HepG2 (cell line): Measurements from ENCODE around the gene RNASE4. TPM values are rescaled to one million over a fixed set of nuclear protein-coding genes. Genes with fewer than 3 reads are reported as not detected.

Experiments
- CREM ChIP-seq, 2 experiments: sonication (generic) in 1 of 2; formaldehyde crosslinking in 1 of 2; IDR thresholded peaks; 2 replicates each; pipeline versions ENCODE4 v1.4.0 to v1.6.1; 2016 to 2020; ENCODE audit warnings: antibody characterized with exemption in 1 of 2, mild to moderate bottlenecking in 1 of 2, missing genetic modification reagents in 1 of 2
- HDAC1 ChIP-seq: sonication (generic); formaldehyde crosslinking; IDR thresholded peaks from 2 replicates; pipeline ENCODE4 v1.5.1; 2020; ENCODE audit warnings: mild to moderate bottlenecking, missing genetic modification reagents
- KDM4B ChIP-seq: sonication (generic); formaldehyde crosslinking; IDR thresholded peaks from 2 replicates; pipeline ENCODE4 v1.4.0; 2020; ENCODE audit warnings: missing genetic modification reagents
- PBX3 ChIP-seq: sonication (generic); formaldehyde crosslinking; IDR thresholded peaks from 2 replicates; pipeline ENCODE4 v1.8.1; 2023; ENCODE audit warnings: missing genetic modification reagents, inconsistent platforms, borderline replicate concordance
- POLR2AphosphoS2 ChIP-seq: IDR thresholded peaks from 2 replicates; pipeline ENCODE4 v1.6.1; 2011; ENCODE audit warnings: low read depth, low read length, improper control_type of control experiment
- RBM22 ChIP-seq: fragments of 200-400 bp; formaldehyde crosslinking; optimal IDR thresholded peaks from 2 replicates; pipeline ENCODE3; 2017; ENCODE audit warnings: mild to moderate bottlenecking, low read length, moderate library complexity
- REXO4 ChIP-seq: sonication (generic); formaldehyde crosslinking; IDR thresholded peaks from 2 replicates; pipeline ENCODE4 v1.8.0; 2022; ENCODE audit warnings: missing genetic modification reagents, mild to moderate bottlenecking, borderline replicate concordance
- TFE3 ChIP-seq: IDR thresholded peaks from 2 replicates; pipeline ENCODE4 v1.6.1; 2016
- ZC3H4 ChIP-seq: sonication (generic); formaldehyde crosslinking; IDR thresholded peaks from 2 replicates; pipeline ENCODE4 v1.4.0; 2020; ENCODE audit warnings: missing genetic modification reagents, borderline replicate concordance
- ZFYVE20 ChIP-seq: sonication (generic); formaldehyde crosslinking; IDR thresholded peaks from 2 replicates; pipeline ENCODE4 v1.8.0; 2023; ENCODE audit warnings: low read depth, mild to moderate bottlenecking, moderate library complexity, missing genetic modification reagents, borderline replicate concordance
- ZNF543 ChIP-seq: sonication (generic); formaldehyde crosslinking; IDR thresholded peaks from 2 replicates; pipeline ENCODE4 v1.4.0; 2020; ENCODE audit warnings: mild to moderate bottlenecking, missing genetic modification reagents
- ZNF556 ChIP-seq: sonication (generic); formaldehyde crosslinking; IDR thresholded peaks from 2 replicates; pipeline ENCODE4 v1.4.0; 2020; ENCODE audit warnings: mild to moderate bottlenecking, missing genetic modification reagents, borderline replicate concordance
- ZNF557 ChIP-seq: sonication (generic); formaldehyde crosslinking; IDR thresholded peaks from 2 replicates; pipeline ENCODE4 v1.4.0; 2020; ENCODE audit warnings: missing genetic modification reagents
- ZNF619 ChIP-seq: sonication (generic); formaldehyde crosslinking; IDR thresholded peaks from 2 replicates; pipeline ENCODE4 v1.4.0; 2020; ENCODE audit warnings: mild to moderate bottlenecking, missing genetic modification reagents
- ZNF7 ChIP-seq: IDR thresholded peaks from 2 replicates; pipeline ENCODE4 v1.6.1; 2016; ENCODE audit warnings: missing biosample characterization, missing genetic modification reagents
- ZNF800 ChIP-seq: sonication (generic); formaldehyde crosslinking; IDR thresholded peaks from 2 replicates; pipeline ENCODE4 v1.4.0; 2020; ENCODE audit warnings: missing genetic modification reagents
- polyA plus RNA-seq, 8 experiments: library from polyadenylated mRNA; depleted of rRNA in 3 of 8; stranded (reverse) in 7 of 8; unstranded in 1 of 8; fragments of >200 nt; fragmentation: Illumina TruSeq in 4 of 8; extraction: Trizol in 4 of 8; gene quantifications; 2 replicates each; pipeline versions ENCODE4 v1.2.1 to v1.2.3, GENCODE V29; 2011 to 2016; ENCODE audit warnings: low read depth in 4 of 8, missing spikeins in 1 of 8, mixed read lengths in 1 of 8; ENCODE audit not compliant: insufficient read depth in 1 of 8
- total RNA-seq, 5 experiments: library from RNA; depleted of rRNA; stranded (reverse); fragments of >200 nt; fragmentation: Illumina TruSeq; extraction: Trizol; gene quantifications; 2 replicates each; pipeline ENCODE4 v1.2.3, GENCODE V29; 2016; ENCODE audit warnings: low read depth in 1 of 5
- TF ChIP-seq, protein P1 (sequence below): sonication (generic); formaldehyde crosslinking; IDR thresholded peaks from 2 replicates; pipeline ENCODE4 v1.5.0; 2020; ENCODE audit warnings: missing genetic modification reagents

Gene RNASE4
- total and polyA plus RNA-seq, 2 of the 13 experiments (the other 11 are each of a cell fraction or from before 2014, with no cell fraction given) = 109 to 983 TPM

- TF ChIP-seq ZNF557 (CRISPR knock-in tag) (no peak), ZNF800 (no peak), HDAC1 (CRISPR knock-in tag) (peak; percentile 34; the same call in 1 of the 2 replicates), ZC3H4 (CRISPR knock-in tag) (peak; percentile 93; the same call in 1 of the 2 replicates), ZNF619 (CRISPR knock-in tag) (no peak), CREM (IDR thresholded peaks at IDR 0.05) (peak; percentile 82), CREM (CRISPR knock-in tag; IDR thresholded peaks at IDR 0.05) (no peak), KDM4B (CRISPR knock-in tag) (peak; percentile 9; the same call in 1 of the 2 replicates), POLR2AphosphoS2 (no peak), REXO4 (CRISPR knock-in tag) (no peak), TFE3 (CRISPR knock-in tag) (no peak), ZNF7 (CRISPR knock-in tag) (no peak), ZNF556 (CRISPR knock-in tag) (0 out of 2 replicates have a peak, but pooled peaks have one; percentile 57), RBM22 (no peak), ZFYVE20 (CRISPR knock-in tag) (no peak), ZNF543 (CRISPR knock-in tag) (peak; percentile 32; the same call in 1 of the 2 replicates), PBX3 (no peak)
- TF ChIP-seq, protein P1, sequence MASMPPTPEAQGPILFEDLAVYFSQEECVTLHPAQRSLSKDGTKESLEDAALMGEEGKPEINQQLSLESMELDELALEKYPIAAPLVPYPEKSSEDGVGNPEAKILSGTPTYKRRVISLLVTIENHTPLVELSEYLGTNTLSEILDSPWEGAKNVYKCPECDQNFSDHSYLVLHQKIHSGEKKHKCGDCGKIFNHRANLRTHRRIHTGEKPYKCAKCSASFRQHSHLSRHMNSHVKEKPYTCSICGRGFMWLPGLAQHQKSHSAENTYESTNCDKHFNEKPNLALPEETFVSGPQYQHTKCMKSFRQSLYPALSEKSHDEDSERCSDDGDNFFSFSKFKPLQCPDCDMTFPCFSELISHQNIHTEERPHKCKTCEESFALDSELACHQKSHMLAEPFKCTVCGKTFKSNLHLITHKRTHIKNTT (CRISPR knock-in tag) = no peak
- TF ChIP-seq, all 625 proteins: peak for 141
Measured at GRCh38 chr14:20687362-20688166, 3.2 kb downstream of the RNASE4 start (continued).
